Subcutaneous adipose tissue (tissue), 4 donors: ENCODE measurements around the gene CIT. TPM values are rescaled to one million over a fixed set of nuclear protein-coding genes. Genes with fewer than 3 reads are reported as not detected.

Experiments
- total RNA-seq, 4 donors: library from RNA; depleted of rRNA; stranded (reverse); fragments of >200 nt; gene quantifications; one replicate each; pipeline ENCODE4 v1.1.0, GENCODE V29; 2016
- TF ChIP-seq, protein P1 (sequence below): fragments of 450-650 bp; IDR thresholded peaks from one replicate; pipeline ENCODE4 v1.5.1; 2016; ENCODE audit warnings: low read depth, mild to moderate bottlenecking, control low read depth, antibody characterized with exemption, moderate library complexity

CIT gene
- total RNA-seq, 4 donors from 2014 or later, result 1.3 to 5.3 (median 5.1) TPM

- TF ChIP-seq, protein P1, sequence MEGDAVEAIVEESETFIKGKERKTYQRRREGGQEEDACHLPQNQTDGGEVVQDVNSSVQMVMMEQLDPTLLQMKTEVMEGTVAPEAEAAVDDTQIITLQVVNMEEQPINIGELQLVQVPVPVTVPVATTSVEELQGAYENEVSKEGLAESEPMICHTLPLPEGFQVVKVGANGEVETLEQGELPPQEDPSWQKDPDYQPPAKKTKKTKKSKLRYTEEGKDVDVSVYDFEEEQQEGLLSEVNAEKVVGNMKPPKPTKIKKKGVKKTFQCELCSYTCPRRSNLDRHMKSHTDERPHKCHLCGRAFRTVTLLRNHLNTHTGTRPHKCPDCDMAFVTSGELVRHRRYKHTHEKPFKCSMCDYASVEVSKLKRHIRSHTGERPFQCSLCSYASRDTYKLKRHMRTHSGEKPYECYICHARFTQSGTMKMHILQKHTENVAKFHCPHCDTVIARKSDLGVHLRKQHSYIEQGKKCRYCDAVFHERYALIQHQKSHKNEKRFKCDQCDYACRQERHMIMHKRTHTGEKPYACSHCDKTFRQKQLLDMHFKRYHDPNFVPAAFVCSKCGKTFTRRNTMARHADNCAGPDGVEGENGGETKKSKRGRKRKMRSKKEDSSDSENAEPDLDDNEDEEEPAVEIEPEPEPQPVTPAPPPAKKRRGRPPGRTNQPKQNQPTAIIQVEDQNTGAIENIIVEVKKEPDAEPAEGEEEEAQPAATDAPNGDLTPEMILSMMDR, result no peak
Observed at GRCh38 chr12:119803381-119803791, 73.7 kb downstream of the CIT start.

GRCh38 chr12:119802472-119802871, 74.6 kb downstream of the CIT start:
- TF ChIP-seq, protein P1, result no peak

DNA sequence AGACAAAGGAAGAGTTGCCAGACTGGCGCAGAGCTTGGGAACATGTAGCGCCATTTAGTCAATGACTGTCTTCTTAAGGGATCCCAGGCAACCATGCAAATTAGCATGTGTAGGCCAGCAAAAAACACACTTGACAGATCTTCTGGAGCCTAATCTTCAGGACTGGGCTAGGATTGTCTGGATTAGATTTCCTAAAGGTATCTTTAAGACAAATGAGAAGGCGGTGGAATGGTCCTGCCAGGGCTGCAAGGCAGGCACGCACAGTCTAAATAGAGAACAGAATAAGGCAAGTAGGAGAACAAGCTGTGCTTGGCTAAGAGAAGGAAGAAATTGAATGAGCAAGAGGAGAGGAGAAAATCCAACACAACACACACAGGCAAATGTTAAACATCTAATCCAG, 80.0 kb downstream of the CIT start:
- TF ChIP-seq, protein P1, result no peak

DNA sequence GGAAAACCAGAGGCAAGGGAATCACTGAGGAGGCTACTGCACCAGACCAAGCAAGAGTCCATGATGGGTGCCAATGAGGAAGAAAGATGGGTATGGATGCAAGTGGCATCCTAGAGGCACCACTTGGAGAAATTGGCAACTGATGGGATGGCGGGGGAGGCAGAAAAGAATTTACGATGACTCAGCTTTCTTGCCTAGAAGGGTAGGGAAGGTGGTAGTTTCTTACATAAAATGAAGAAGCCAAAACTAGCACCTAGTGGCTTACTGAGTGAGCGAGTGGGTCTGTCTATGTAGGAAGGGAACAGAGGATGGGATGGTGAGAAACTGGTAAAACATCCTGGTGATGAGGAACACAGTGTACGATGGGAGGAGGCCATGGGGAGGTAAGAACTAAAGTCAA, 80.8 kb downstream of the CIT start:
- TF ChIP-seq, protein P1, result no peak

DNA sequence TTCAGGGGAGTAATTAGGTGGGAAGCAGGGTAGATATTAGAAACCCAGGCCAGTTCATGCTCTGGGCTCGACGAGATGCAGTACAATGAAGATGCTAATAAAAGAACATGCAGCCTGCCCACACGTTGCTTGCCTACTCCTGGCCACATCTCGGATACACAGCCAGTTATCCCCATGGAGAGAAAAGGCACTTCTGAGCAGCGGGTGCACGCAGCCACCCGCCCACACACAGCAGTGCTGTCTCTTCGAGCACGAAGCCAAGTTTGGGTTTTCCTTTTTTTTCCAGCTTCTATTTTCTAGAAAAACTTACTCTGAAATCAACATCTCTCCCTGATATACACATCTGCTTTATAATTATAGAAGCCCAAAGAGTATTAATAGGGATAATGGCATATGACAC, 85.7 kb downstream of the CIT start:
- TF ChIP-seq, protein P1, result no peak

GRCh38 chr12:119788786-119789185, 88.3 kb downstream of the CIT start:
- TF ChIP-seq, protein P1, result no peak

DNA sequence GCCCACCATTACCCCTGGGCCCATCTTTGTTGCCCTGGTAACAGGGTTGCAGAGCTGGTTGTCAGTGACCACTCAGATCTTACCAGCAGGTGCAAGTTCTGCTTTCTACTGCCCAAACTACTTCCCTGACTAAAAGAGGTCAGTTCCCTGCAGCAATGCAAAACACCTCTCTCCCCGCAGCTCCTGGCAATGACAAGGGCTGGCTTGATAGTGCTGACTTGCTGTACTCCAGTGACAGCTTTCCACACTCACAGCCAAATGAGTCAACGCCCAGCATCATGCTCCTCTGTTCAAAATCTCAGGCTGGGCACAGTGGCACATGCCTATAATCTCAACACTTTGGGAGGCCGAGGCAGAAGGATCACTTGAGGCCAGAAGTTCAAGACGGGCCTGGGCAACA, 90.6 kb downstream of the CIT start:
- TF ChIP-seq, protein P1, result no peak

- TF ChIP-seq, protein P1, result no peak
Observed at GRCh38 chr12:119784673-119785072, 92.4 kb downstream of the CIT start.
